NK-92 treated with Interleukin-12 subunit alpha and Interleukin-12 subunit beta, amount 100 ng/mL, for 24 hours (cell line): Measurements from ENCODE around the gene ERBB4.
"Not testable (repeated sequence)": the region's sequence is repeated elsewhere in the genome, so short reads cannot be mapped to it uniquely, and the experiment has no call there.

Experiments
- DNase-seq: peaks from one replicate; lab custom pipeline; 2025; lab: John Stamatoyannopoulos, UW

Gene ERBB4

GRCh38 chr2:212299333-212299732, 239.3 kb downstream of the ERBB4 start:
- no peak for DNase-seq

GRCh38 chr2:212295571-212295970, 243.0 kb downstream of the ERBB4 start:
- no peak for DNase-seq

GRCh38 chr2:212294816-212295215, 243.8 kb downstream of the ERBB4 start:
- no peak for DNase-seq

- no peak for DNase-seq
Measured at GRCh38 chr2:212289301-212289700, 249.3 kb downstream of the ERBB4 start.

GRCh38 chr2:212288308-212288707, 250.3 kb downstream of the ERBB4 start:
- DNase-seq = no peak

- no peak for DNase-seq
Measured at GRCh38 chr2:212284166-212284565, 254.4 kb downstream of the ERBB4 start.

GRCh38 chr2:212282671-212283261, 255.8 kb downstream of the ERBB4 start:
- no peak for DNase-seq

GRCh38 chr2:212276813-212277212, 261.8 kb downstream of the ERBB4 start:
- DNase-seq = no peak

GRCh38 chr2:212274215-212274614, 264.4 kb downstream of the ERBB4 start:
- no peak for DNase-seq

GRCh38 chr2:212271583-212271982, 267.0 kb downstream of the ERBB4 start:
- no peak for DNase-seq

GRCh38 chr2:212269005-212269404, 269.6 kb downstream of the ERBB4 start:
- no peak for DNase-seq

GRCh38 chr2:212266297-212266696, 272.3 kb downstream of the ERBB4 start:
- DNase-seq = no peak

GRCh38 chr2:212265777-212266176, 272.8 kb downstream of the ERBB4 start:
- no peak for DNase-seq

GRCh38 chr2:212264187-212264586, 274.4 kb downstream of the ERBB4 start:
- DNase-seq = no peak

- DNase-seq = no peak
Measured at GRCh38 chr2:212259226-212259625, 279.4 kb downstream of the ERBB4 start.

- no peak for DNase-seq
Measured at GRCh38 chr2:212254339-212254738, 284.3 kb downstream of the ERBB4 start.

- no peak for DNase-seq
Measured at GRCh38 chr2:212249451-212249850, 289.2 kb downstream of the ERBB4 start.

- DNase-seq = no peak
Measured at GRCh38 chr2:212245880-212246279, 292.7 kb downstream of the ERBB4 start.

GRCh38 chr2:212242724-212243123, 295.9 kb downstream of the ERBB4 start:
- DNase-seq = no peak

GRCh38 chr2:212238152-212238551, 300.4 kb downstream of the ERBB4 start:
- DNase-seq = not testable (repeated sequence)

- DNase-seq = no peak
Measured at GRCh38 chr2:212237350-212238095, 301.1 kb downstream of the ERBB4 start.

GRCh38 chr2:212228743-212229171, 309.8 kb downstream of the ERBB4 start:
- DNase-seq = no peak

GRCh38 chr2:212227755-212228154, 310.8 kb downstream of the ERBB4 start:
- no peak for DNase-seq

GRCh38 chr2:212226114-212226513, 312.5 kb downstream of the ERBB4 start:
- DNase-seq = no peak
